Right atrium auricular region (tissue), 2 donors: ENCODE measurements around the gene CPNE7. TPM values are rescaled to one million over a fixed set of nuclear protein-coding genes. Genes with fewer than 3 reads are reported as not detected.

ENCODE experiments used
- DNase-seq: peaks from one replicate; pipeline ENCODE4 v3.0.0-alpha.2; 2019; ENCODE audit warnings: low spot score
- H3K27ac ChIP-seq, 2 donors: fragments of 200-600 bp; sonication (generic); 1 replicate in 1 of 2; 2 replicates in 1 of 2; pipeline ENCODE4 v1.5.1; 2016 to 2019
- H3K27me3 ChIP-seq, 2 donors: fragments of 200-600 bp; sonication (generic); one replicate each; pipeline versions ENCODE4 v1.5.1 to v1.6.0; 2017 to 2019
- H3K36me3 ChIP-seq: fragments of 200-600 bp; sonication (generic); one replicate; pipeline ENCODE4 v1.5.1; 2016
- H3K4me1 ChIP-seq, 2 donors: fragments of 200-600 bp; sonication (generic); one replicate each; pipeline versions ENCODE4 v1.5.1 to v1.6.0; 2017 to 2019
- H3K4me3 ChIP-seq, 2 donors: fragments of 200-600 bp; sonication (generic); 1 replicate in 1 of 2; 2 replicates in 1 of 2; pipeline ENCODE4 v1.5.1; 2017 to 2019; ENCODE audit warnings: mild to moderate bottlenecking in 1 of 2, moderate library complexity in 1 of 2
- H3K9me3 ChIP-seq, 2 donors: fragments of 200-600 bp; sonication (generic); one replicate each; pipeline ENCODE4 v1.5.1; 2019
- total RNA-seq, 2 donors: library from RNA; depleted of rRNA; stranded (reverse); fragments of >200 nt; gene quantifications; one replicate each; pipeline ENCODE4 v1.1.0, GENCODE V29; 2016
- TF ChIP-seq, protein P1 (sequence below), 2 donors: fragments of 200-600 bp; sonication (generic); IDR thresholded peaks; one replicate each; pipeline ENCODE4 v1.5.1; 2019; ENCODE audit warnings: antibody characterized with exemption in 2 of 2

Gene CPNE7
- total RNA-seq, 2 donors from 2014 or later, result not detected

DNA sequence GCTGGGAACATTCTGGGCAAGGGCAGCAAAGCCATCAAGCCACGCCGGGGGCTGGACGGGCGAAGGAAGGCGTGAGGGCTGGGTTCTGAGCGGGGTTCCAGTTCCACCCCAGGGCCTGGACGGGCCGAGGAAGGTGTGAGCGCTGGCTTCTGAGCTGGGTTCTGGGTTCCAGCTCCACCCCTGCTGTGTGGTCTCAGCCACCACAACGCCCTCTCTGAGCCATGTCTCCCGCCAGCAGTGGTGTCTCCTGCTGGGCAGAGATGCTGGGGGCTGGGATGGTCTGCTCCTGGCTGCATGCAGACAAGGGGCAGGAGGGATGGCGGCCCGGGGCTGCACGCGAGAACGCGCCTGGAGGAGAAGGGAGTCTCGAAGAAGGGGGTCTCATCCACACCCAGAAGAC, 3.9 kb upstream of the CPNE7 start:
- Histone ChIP-seq H3K4me3 (no peak overlapping the region), H3K4me1 (peaks cover 0 to 25% of the 10 kb centered on the region in 2 donors), H3K27me3 (peaks cover 7 to 11% of the 10 kb centered on the region in 2 donors), H3K9me3 (no peaks in the 10 kb centered on the region), H3K36me3 (no peaks in the 10 kb centered on the region), H3K27ac (no peak overlapping the region)
- no peak for DNase-seq
- TF ChIP-seq, protein P1, sequence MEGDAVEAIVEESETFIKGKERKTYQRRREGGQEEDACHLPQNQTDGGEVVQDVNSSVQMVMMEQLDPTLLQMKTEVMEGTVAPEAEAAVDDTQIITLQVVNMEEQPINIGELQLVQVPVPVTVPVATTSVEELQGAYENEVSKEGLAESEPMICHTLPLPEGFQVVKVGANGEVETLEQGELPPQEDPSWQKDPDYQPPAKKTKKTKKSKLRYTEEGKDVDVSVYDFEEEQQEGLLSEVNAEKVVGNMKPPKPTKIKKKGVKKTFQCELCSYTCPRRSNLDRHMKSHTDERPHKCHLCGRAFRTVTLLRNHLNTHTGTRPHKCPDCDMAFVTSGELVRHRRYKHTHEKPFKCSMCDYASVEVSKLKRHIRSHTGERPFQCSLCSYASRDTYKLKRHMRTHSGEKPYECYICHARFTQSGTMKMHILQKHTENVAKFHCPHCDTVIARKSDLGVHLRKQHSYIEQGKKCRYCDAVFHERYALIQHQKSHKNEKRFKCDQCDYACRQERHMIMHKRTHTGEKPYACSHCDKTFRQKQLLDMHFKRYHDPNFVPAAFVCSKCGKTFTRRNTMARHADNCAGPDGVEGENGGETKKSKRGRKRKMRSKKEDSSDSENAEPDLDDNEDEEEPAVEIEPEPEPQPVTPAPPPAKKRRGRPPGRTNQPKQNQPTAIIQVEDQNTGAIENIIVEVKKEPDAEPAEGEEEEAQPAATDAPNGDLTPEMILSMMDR (IDR thresholded peaks at IDR 0.05), result no peak

DNA sequence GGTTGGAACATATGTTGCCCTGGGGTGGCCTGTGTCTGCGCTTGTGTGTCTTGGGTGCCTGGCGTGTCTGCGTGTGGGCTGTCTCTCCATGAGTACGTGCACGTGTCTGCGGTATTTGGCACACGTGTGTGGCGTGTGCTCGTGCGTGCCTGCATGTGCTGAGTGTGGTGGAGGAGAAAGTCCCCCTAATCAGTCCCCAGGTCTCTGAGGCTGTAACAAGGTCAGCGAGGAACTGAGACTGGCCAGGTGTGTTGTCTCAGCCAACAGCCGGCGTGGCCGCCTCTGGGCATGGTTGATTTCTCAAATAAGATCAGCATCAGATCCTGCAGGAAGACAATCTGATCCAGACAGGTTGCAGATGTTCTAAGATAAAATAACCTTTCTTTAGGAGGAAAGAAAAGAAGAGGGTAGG, 3.5 kb upstream of the CPNE7 start:
- TF ChIP-seq, protein P1 (IDR thresholded peaks at IDR 0.05), result no peak
- Histone ChIP-seq H3K27me3 (peaks cover 7 to 11% of the 10 kb centered on the region in 2 donors), H3K36me3 (no peaks in the 10 kb centered on the region), H3K9me3 (no peaks in the 10 kb centered on the region), H3K4me3 (no peak overlapping the region), H3K4me1 (peaks cover 0 to 25% of the 10 kb centered on the region in 2 donors), H3K27ac (no peak overlapping the region)
- no peak for DNase-seq

DNA sequence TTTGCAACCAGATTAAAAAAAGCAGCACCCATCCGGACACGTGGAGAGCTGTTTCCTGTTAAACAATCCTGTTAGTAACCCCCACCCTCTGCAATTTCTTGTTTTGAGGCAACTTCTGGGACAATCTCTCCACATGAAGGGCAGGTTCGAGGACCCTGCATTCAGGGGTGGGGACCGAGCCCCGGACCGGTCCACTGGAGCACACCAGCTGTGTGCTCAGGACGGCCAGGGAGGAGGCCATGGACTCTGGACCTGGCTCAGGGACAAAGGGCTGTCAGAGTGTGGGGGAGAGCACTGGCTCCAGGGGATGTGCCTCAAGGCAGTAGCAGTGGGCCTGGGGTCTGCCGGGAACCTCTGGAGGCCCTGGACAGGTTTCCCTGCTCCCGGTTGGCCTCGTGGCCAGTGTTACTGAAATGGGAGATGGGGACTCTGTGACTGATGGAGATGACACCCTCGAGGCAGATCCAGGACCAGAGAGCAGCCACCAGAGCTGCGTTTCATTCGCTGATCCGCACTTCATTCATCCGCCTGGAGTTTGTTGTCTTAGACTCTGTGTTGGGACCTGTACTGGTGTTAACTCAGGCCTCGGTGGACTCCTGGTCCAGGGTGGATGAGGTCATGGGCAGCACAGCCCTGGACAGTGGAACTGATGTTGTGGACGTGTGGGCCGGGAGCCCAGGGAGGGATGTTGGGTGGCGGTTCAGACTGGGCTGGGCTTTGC, 2.9 kb upstream of the CPNE7 start:
- Histone ChIP-seq H3K4me3 (no peak overlapping the region), H3K27me3 (peaks cover 7 to 11% of the 10 kb centered on the region in 2 donors), H3K4me1 (peaks cover 0 to 25% of the 10 kb centered on the region in 2 donors), H3K27ac (no peak overlapping the region), H3K9me3 (no peaks in the 10 kb centered on the region), H3K36me3 (no peaks in the 10 kb centered on the region)
- DNase-seq, result no peak
- TF ChIP-seq, protein P1 (IDR thresholded peaks at IDR 0.05), result no peak

DNA sequence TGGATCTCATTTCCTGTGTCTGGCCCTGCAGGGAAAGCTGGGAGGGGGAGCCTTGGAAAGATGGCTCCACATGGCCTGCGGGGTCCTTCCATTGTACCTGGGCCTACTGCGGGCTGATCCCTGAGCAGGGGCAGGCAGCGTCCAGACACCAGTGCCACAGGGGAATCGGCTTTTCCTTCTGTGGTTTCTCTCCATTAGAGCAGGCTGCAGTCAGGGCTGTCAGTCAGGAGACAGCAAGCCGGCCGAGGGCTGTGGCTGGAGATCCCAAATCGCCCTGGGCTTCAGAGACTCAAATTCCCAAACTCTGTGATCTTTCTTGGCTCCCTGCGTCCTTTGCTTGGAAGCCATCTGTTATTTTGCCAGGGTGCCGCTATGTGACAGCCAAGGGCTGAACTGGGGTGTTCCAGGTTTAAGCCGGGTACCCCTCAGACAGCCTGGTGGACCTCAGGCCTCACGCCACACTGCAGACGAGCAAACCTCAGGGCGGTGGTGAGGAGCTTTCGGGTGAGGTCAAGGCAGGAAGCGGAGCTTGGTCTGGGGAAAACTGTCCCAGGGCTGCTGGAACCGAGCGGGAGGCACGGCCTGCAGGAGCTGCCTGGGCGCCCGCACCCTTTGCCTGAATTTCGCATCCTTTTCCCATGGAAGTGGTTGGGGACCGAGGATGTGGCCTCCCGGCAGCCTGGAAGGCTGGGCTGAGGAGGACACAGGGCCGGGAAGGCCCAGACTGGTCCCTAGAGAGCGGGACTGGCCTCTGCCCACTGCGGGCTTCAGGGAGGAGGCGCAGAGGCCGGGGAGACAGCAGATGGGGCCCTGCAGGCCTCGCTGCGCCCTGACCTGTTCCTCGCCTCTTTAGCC, 1.5 kb upstream of the CPNE7 start:
- TF ChIP-seq, protein P1 (IDR thresholded peaks at IDR 0.05), result no peak
- Histone ChIP-seq H3K4me1 (peaks cover 0 to 25% of the 10 kb centered on the region in 2 donors), H3K4me3 (peak overlapping the region in 1 of 2 donors; percentile 39), H3K9me3 (no peaks in the 10 kb centered on the region), H3K36me3 (no peaks in the 10 kb centered on the region), H3K27me3 (peaks cover 7 to 11% of the 10 kb centered on the region in 2 donors), H3K27ac (no peak overlapping the region)
- DNase-seq, result no peak

DNA sequence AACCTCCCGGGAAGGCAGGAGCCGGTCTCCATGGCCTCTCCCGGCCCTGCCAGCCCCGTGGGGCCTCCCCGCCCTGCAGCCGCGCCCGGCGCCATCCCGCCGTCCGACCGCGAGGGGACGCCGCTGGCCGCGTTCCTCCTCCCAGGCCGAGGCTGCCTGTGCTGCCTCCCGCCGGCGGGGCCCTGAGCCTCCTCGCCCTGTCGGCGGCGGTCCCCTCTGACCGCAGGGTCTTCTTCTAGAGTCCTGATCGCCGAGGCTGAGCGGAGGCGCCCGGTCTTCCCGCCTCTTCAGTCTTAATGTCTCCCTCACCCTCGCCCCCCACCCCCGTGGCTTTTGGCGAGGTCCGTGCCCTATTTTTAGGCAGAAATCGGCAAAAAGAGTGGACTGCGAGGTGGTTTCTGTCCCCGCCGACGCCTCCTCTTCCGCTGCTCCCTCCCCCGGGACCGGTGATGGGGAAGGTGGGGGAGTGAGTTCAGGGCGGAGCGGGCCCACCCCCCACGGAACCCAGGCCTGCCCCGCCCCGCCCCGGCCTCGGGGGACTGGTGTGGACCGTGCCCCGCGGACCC, 794 bp upstream of the CPNE7 start:
- TF ChIP-seq, protein P1 (IDR thresholded peaks at IDR 0.05), result peak in 1 of 2 donors; percentile 70
- Histone ChIP-seq H3K36me3 (no peaks in the 10 kb centered on the region), H3K27me3 (peaks cover 7 to 11% of the 10 kb centered on the region in 2 donors), H3K4me1 (peaks cover 0 to 25% of the 10 kb centered on the region in 2 donors), H3K27ac (no peak overlapping the region), H3K9me3 (no peaks in the 10 kb centered on the region), H3K4me3 (peak overlapping the region in 1 of 2 donors; percentile 39)
- no peak for DNase-seq
